Endothelial cell of umbilical vein (primary cell): Measurements from ENCODE around the gene KLRG1.

ENCODE experiments used
- EZH2 ChIP-seq: IDR thresholded peaks from 2 replicates; pipeline ENCODE4 v1.6.1; 2012; ENCODE audit warnings: borderline replicate concordance, low read depth, mild to moderate bottlenecking, moderate library complexity, low read length, inconsistent platforms; ENCODE audit not compliant: severe bottlenecking
- FOS ChIP-seq: IDR thresholded peaks from 2 replicates; pipeline ENCODE4 v1.6.1; 2011; ENCODE audit warnings: mild to moderate bottlenecking, low read length, moderate library complexity, borderline replicate concordance; ENCODE audit not compliant: insufficient read depth
- GATA2 ChIP-seq: IDR thresholded peaks from 2 replicates; pipeline ENCODE4 v1.7.0; 2011; ENCODE audit warnings: low read depth, mild to moderate bottlenecking, moderate library complexity, mixed read lengths, low read length; ENCODE audit not compliant: insufficient read length, insufficient read depth
- JUN ChIP-seq: IDR thresholded peaks from 2 replicates; pipeline ENCODE4 v1.6.1; 2011; ENCODE audit warnings: borderline replicate concordance, low read depth; ENCODE audit not compliant: insufficient read length, insufficient read depth
- MYC ChIP-seq: IDR thresholded peaks from one replicate; pipeline ENCODE4 v1.6.1; 2011; ENCODE audit warnings: mild to moderate bottlenecking, low read depth, low read length
- POLR2A ChIP-seq: IDR thresholded peaks from 2 replicates; pipeline ENCODE4 v1.6.1; 2012; ENCODE audit warnings: low read depth, mild to moderate bottlenecking, control low read depth, low read length
- POLR2AphosphoS5 ChIP-seq: IDR thresholded peaks from 2 replicates; pipeline ENCODE4 v1.6.1; 2012; ENCODE audit warnings: low read depth, mild to moderate bottlenecking, control low read depth, low read length, moderate library complexity; ENCODE audit not compliant: insufficient read depth
- TF ChIP-seq, protein P1 (sequence below), 2 donors: IDR thresholded peaks; 1 replicate in 1 of 2; 2 replicates in 1 of 2; pipeline ENCODE4 v1.5.1; 2011; ENCODE audit warnings: low read length in 2 of 2, mild to moderate bottlenecking in 2 of 2, moderate library complexity in 2 of 2, control low read depth in 1 of 2, inconsistent platforms in 1 of 2, low read depth in 1 of 2; ENCODE audit not compliant: insufficient read depth in 1 of 2; ENCODE audit errors: extremely low read depth in 1 of 2
- TF ChIP-seq, protein P2 (sequence below): IDR thresholded peaks from 2 replicates; pipeline ENCODE4 v1.6.1; 2011; ENCODE audit not compliant: insufficient read depth, insufficient read length

DNA sequence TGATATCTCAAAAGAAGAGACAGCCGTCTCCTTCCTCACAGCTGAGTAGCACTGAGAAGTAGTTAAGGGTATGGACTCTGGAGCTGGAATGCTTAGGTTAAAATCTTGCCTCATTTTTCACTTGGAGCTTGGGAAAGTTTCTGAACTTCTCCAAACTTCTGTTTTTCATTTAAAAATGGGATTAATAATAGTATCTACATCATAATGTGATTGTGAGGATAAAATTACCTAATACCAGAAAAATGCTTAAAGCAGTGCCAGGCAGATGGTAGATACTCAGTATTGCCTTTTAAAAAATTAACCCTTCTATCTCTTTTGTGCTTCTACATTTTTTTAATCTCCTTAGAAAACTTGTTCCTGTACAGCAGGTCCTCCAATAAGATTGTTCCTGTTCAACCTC is 63.3 kb downstream of the KLRG1 start:
- no peak for TF ChIP-seq POLR2A
- no peak for TF ChIP-seq POLR2AphosphoS5
- TF ChIP-seq, protein P1, sequence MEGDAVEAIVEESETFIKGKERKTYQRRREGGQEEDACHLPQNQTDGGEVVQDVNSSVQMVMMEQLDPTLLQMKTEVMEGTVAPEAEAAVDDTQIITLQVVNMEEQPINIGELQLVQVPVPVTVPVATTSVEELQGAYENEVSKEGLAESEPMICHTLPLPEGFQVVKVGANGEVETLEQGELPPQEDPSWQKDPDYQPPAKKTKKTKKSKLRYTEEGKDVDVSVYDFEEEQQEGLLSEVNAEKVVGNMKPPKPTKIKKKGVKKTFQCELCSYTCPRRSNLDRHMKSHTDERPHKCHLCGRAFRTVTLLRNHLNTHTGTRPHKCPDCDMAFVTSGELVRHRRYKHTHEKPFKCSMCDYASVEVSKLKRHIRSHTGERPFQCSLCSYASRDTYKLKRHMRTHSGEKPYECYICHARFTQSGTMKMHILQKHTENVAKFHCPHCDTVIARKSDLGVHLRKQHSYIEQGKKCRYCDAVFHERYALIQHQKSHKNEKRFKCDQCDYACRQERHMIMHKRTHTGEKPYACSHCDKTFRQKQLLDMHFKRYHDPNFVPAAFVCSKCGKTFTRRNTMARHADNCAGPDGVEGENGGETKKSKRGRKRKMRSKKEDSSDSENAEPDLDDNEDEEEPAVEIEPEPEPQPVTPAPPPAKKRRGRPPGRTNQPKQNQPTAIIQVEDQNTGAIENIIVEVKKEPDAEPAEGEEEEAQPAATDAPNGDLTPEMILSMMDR (IDR thresholded peaks at IDR 0.05; ENCODE audit: extremely low read depth in 1 of 2, insufficient read depth in 1 of 2, low read depth in 1 of 2, low read length in 2 of 2): no peak
- TF ChIP-seq, protein P2, sequence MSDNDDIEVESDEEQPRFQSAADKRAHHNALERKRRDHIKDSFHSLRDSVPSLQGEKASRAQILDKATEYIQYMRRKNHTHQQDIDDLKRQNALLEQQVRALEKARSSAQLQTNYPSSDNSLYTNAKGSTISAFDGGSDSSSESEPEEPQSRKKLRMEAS: no peak
- TF ChIP-seq GATA2: no peak
- TF ChIP-seq FOS: no peak
- no peak for TF ChIP-seq JUN
- no peak for TF ChIP-seq MYC
- no peak for TF ChIP-seq EZH2
